IMR-90 (cell line): ENCODE data around the gene NDUFA6. TPM values are rescaled to one million over a fixed set of nuclear protein-coding genes. Genes with fewer than 3 reads are reported as not detected.

Experiments
- ATAC-seq: fragments of 200-7000 bp; cut with Tn5 transposase; 2 replicates; pipeline ENCODE4 v1.9.1; 2020; ENCODE audit warnings: low read depth, mild to moderate bottlenecking, moderate library complexity
- BruUV-seq: library from RNA; stranded (reverse); fragments of 400-500 nt; replicated peaks from 2 replicates; lab custom pipeline; 2021; lab: Mats Ljungman, UMichigan
- CTCF ChIA-PET: fragments of 300-600 bp; formaldehyde crosslinking; extraction: SDS; loops from one replicate; lab custom pipeline; 2021; ENCODE audit warnings: antibody characterized with exemption; lab: Yijun Ruan, JAX
- POLR2A ChIA-PET: fragments of 300-600 bp; sonication (Branson Sonifier 250); formaldehyde crosslinking; loops from one replicate; lab custom pipeline; 2022; ENCODE audit warnings: antibody characterized with exemption; ENCODE audit not compliant: unreplicated experiment; lab: Charles Lee
- DNase-seq: peaks from one replicate; pipeline ENCODE4 v3.0.0; 2013
- H2AFZ ChIP-seq: replicated peaks from 2 replicates; pipeline ENCODE3; 2013; ENCODE audit warnings: low read length, mild to moderate bottlenecking; ENCODE audit not compliant: poor library complexity
- H2AK5ac ChIP-seq: 2 replicates; pipeline ENCODE4 v1.6.1; 2013; ENCODE audit warnings: low read depth, low read length, inconsistent platforms
- H2AK9ac ChIP-seq: replicated peaks from 2 replicates; pipeline ENCODE3; 2013; ENCODE audit warnings: mild to moderate bottlenecking, low read depth, low read length, moderate library complexity; ENCODE audit not compliant: poor library complexity
- H2BK120ac ChIP-seq: 2 replicates; pipeline ENCODE4 v1.6.1; 2013; ENCODE audit warnings: low read depth, low read length, inconsistent platforms
- H2BK15ac ChIP-seq: 3 replicates; pipeline ENCODE4 v1.6.1; 2013; ENCODE audit warnings: low read depth, low read length, inconsistent platforms
- H2BK20ac ChIP-seq: 2 replicates; pipeline ENCODE4 v1.6.1; 2013; ENCODE audit warnings: low read depth, mild to moderate bottlenecking, inconsistent platforms, low read length, moderate library complexity
- H2BK5ac ChIP-seq: 2 replicates; pipeline ENCODE4 v1.6.1; 2013; ENCODE audit warnings: mild to moderate bottlenecking, low read depth, low read length, inconsistent platforms; ENCODE audit not compliant: poor library complexity, severe bottlenecking
- H3K14ac ChIP-seq: replicated peaks from 2 replicates; pipeline ENCODE4 v1.6.1; 2013; ENCODE audit warnings: low read depth, low read length, inconsistent platforms
- H3K18ac ChIP-seq: 2 replicates; pipeline ENCODE4 v1.6.1; 2013; ENCODE audit warnings: low read depth, low read length, control low read depth
- H3K23ac ChIP-seq: 2 replicates; pipeline ENCODE4 v1.6.1; 2013; ENCODE audit warnings: low read depth, low read length, inconsistent platforms
- H3K27ac ChIP-seq: 2 replicates; pipeline ENCODE4 v1.5.1; 2013; ENCODE audit warnings: mild to moderate bottlenecking, control low read depth, low read length; ENCODE audit not compliant: insufficient read depth
- H3K27me3 ChIP-seq: 2 replicates; pipeline ENCODE4 v1.6.1; 2013; ENCODE audit warnings: low read length; ENCODE audit not compliant: control insufficient read depth, insufficient read depth
- H3K36me3 ChIP-seq: 2 replicates; pipeline ENCODE4 v1.6.1; 2013; ENCODE audit warnings: low read length, mixed read lengths; ENCODE audit not compliant: control insufficient read depth, insufficient read depth
- H3K4ac ChIP-seq: 2 replicates; pipeline ENCODE4 v1.6.1; 2013; ENCODE audit warnings: low read depth, low read length, inconsistent platforms
- H3K4me1 ChIP-seq: 2 replicates; pipeline ENCODE4 v1.6.1; 2013; ENCODE audit warnings: low read length, mixed read lengths; ENCODE audit not compliant: control insufficient read depth, insufficient read depth
- H3K4me2 ChIP-seq: 2 replicates; pipeline ENCODE4 v1.6.1; 2013; ENCODE audit warnings: low read depth, mild to moderate bottlenecking, control low read depth, low read length, moderate library complexity
- H3K4me3 ChIP-seq: 2 replicates; pipeline ENCODE4 v1.5.1; 2013; ENCODE audit warnings: low read depth, mild to moderate bottlenecking, control low read depth, low read length, moderate library complexity; ENCODE audit not compliant: insufficient read depth
- H3K56ac ChIP-seq: 2 replicates; pipeline ENCODE4 v1.6.1; 2013; ENCODE audit warnings: low read length, inconsistent platforms; ENCODE audit not compliant: insufficient read depth; ENCODE audit errors: extremely low read depth
- H3K79me1 ChIP-seq, 2 experiments: 2 replicates each; pipeline ENCODE4 v1.6.1; 2013; ENCODE audit warnings: low read length in 2 of 2, inconsistent platforms in 1 of 2, low read depth in 1 of 2
- H3K9ac ChIP-seq: 2 replicates; pipeline ENCODE4 v1.6.1; 2013; ENCODE audit warnings: low read depth, low read length, control low read depth
- H3K9me1 ChIP-seq: 2 replicates; pipeline ENCODE4 v1.6.1; 2013; ENCODE audit warnings: low read length, inconsistent platforms; ENCODE audit not compliant: insufficient read depth
- H3K9me3 ChIP-seq: 2 replicates; pipeline ENCODE4 v1.6.1; 2013; ENCODE audit warnings: low read length; ENCODE audit not compliant: control insufficient read depth, insufficient read depth
- H4K20me1 ChIP-seq: 2 replicates; pipeline ENCODE4 v1.6.1; 2013; ENCODE audit warnings: low read length, inconsistent platforms; ENCODE audit not compliant: insufficient read depth
- H4K5ac ChIP-seq: 2 replicates; pipeline ENCODE4 v1.6.1; 2013; ENCODE audit warnings: mild to moderate bottlenecking, low read depth, low read length, control low read depth
- H4K8ac ChIP-seq, 2 experiments: 2 replicates each; pipeline ENCODE4 v1.6.1; 2013; ENCODE audit warnings: low read depth in 2 of 2, low read length in 2 of 2, control low read depth in 1 of 2, inconsistent platforms in 1 of 2
- H4K91ac ChIP-seq: 2 replicates; pipeline ENCODE4 v1.6.1; 2013; ENCODE audit warnings: low read depth, low read length, inconsistent platforms; ENCODE audit not compliant: insufficient read depth
- BHLHE40 ChIP-seq: fragments of 150-350 bp; IDR thresholded peaks from 2 replicates; pipeline ENCODE4 v1.6.1; 2016; ENCODE audit warnings: mild to moderate bottlenecking, low read depth, low read length
- CEBPB ChIP-seq: IDR thresholded peaks from 2 replicates; pipeline ENCODE4 v1.6.1; 2012; ENCODE audit warnings: low read depth, low read length, improper control_type of control experiment
- CHD1 ChIP-seq: IDR thresholded peaks from 2 replicates; pipeline ENCODE4 v1.6.1; 2012; ENCODE audit warnings: low read depth, low read length, improper control_type of control experiment
- CTCF ChIP-seq: conservative IDR thresholded peaks from 2 replicates; pipeline ENCODE4 v1.5.1; 2012; ENCODE audit warnings: mild to moderate bottlenecking, low read depth, low read length, improper control_type of control experiment
- ELK1 ChIP-seq: fragments of 150-350 bp; IDR thresholded peaks from 2 replicates; pipeline ENCODE4 v1.6.1; 2016; ENCODE audit warnings: low read depth, mild to moderate bottlenecking, low read length, moderate library complexity, borderline replicate concordance
- FOS ChIP-seq: fragments of 150-350 bp; IDR thresholded peaks from 2 replicates; pipeline ENCODE4 v1.6.1; 2016; ENCODE audit warnings: low read depth, low read length
- MAFK ChIP-seq: IDR thresholded peaks from 2 replicates; pipeline ENCODE4 v1.6.1; 2012; ENCODE audit warnings: low read depth, low read length, improper control_type of control experiment
- MAZ ChIP-seq: IDR thresholded peaks from 2 replicates; pipeline ENCODE4 v1.6.1; 2012; ENCODE audit warnings: low read depth, mild to moderate bottlenecking, low read length, improper control_type of control experiment, moderate library complexity, borderline replicate concordance
- MXI1 ChIP-seq: IDR thresholded peaks from 2 replicates; pipeline ENCODE4 v1.6.1; 2012; ENCODE audit warnings: low read depth, mild to moderate bottlenecking, low read length, moderate library complexity, borderline replicate concordance
- NFE2L2 ChIP-seq: fragments of 150-350 bp; IDR thresholded peaks from 2 replicates; pipeline ENCODE4 v1.6.1; 2016; ENCODE audit warnings: low read depth, mild to moderate bottlenecking, low read length
- POLR2A ChIP-seq: IDR thresholded peaks from 2 replicates; pipeline ENCODE4 v1.6.1; 2012; ENCODE audit warnings: mild to moderate bottlenecking, low read depth, low read length
- RAD21 ChIP-seq: IDR thresholded peaks from 2 replicates; pipeline ENCODE4 v1.6.1; 2012; ENCODE audit warnings: low read length, improper control_type of control experiment
- RCOR1 ChIP-seq: IDR thresholded peaks from 2 replicates; pipeline ENCODE4 v1.6.1; 2012; ENCODE audit warnings: mild to moderate bottlenecking, low read length, improper control_type of control experiment; ENCODE audit not compliant: insufficient replicate concordance
- RFX5 ChIP-seq: IDR thresholded peaks from 2 replicates; pipeline ENCODE4 v1.8.0; 2012; ENCODE audit warnings: low read depth, mild to moderate bottlenecking, low read length, moderate library complexity
- SMC3 ChIP-seq: fragments of 150-350 bp; IDR thresholded peaks from 2 replicates; pipeline ENCODE4 v1.6.1; 2016; ENCODE audit warnings: low read depth, mild to moderate bottlenecking, antibody characterized with exemption, low read length, moderate library complexity
- USF2 ChIP-seq: fragments of 150-350 bp; IDR thresholded peaks from 2 replicates; pipeline ENCODE4 v1.6.1; 2017; ENCODE audit warnings: mild to moderate bottlenecking, antibody characterized with exemption, low read length, low read depth
- WGBS, 2 experiments: methylation state at CpG; one replicate each; pipeline versions ENCODE4 v1.1.5 to v1.1.7; 2013; ENCODE audit warnings: missing lambda C conversion rate in 2 of 2; ENCODE audit not compliant: insufficient read length in 1 of 2; ENCODE audit errors: extremely low coverage in 2 of 2; 5-methylcytosine and 5-hydroxymethylcytosine counted together
- dilution Hi-C: fragments of 300-500 bp; cut with HindIII; formaldehyde crosslinking; loops from one replicate; pipeline ENCODE4 v1.14.3; 2018; ENCODE audit warnings: low sequenced_read_pairs; ENCODE audit not compliant: unreplicated experiment
- in situ Hi-C: fragments of 300-500 bp; cut with MboI; formaldehyde crosslinking; loops from 3 replicates; pipeline ENCODE4 v1.14.3; 2019; ENCODE audit warnings: low sequenced_read_pairs, inconsistent platforms, mixed read lengths
- intact Hi-C: fragments of 100-400 bp; cut with micrococcal nuclease; formaldehyde crosslinking; loops from 2 replicates; pipeline ENCODE4 v1.10.0; 2022
- polyA plus RNA-seq, 3 experiments: library from polyadenylated mRNA; depleted of rRNA; stranded (reverse); fragments of >200 nt; gene quantifications; 2 replicates each; pipeline ENCODE4 v1.2.3, GENCODE V29; 2012; ENCODE audit warnings: low replicate concordance in 1 of 3
- total RNA-seq: library from RNA; depleted of rRNA; stranded (reverse); fragments of >200 nt; gene quantifications from 2 replicates; pipeline ENCODE4 v1.2.3, GENCODE V29; 2012

Gene NDUFA6
- total and polyA plus RNA-seq, 2 of the 4 experiments (the other 2 are of a cell fraction), result 48.8 to 89.0 TPM

- Histone ChIP-seq H3K18ac (no peak overlapping the region), H3K36me3 (peaks cover 39% of the 10 kb centered on the region), H3K27ac (no peak overlapping the region), H3K4me1 (no peaks in the 10 kb centered on the region), H4K20me1 (no peaks in the 10 kb centered on the region), H3K9me3 (no peaks in the 10 kb centered on the region), H3K4ac (no peak overlapping the region), H4K91ac (no peak overlapping the region), H2BK15ac (no peak overlapping the region), H2BK20ac (no peak overlapping the region), H3K9me1 (0 out of 2 replicates have a peak, but pooled peaks cover 5% of the 10 kb centered on the region), H4K5ac (no peak overlapping the region), H3K23ac (no peak overlapping the region), H3K4me3 (no peak overlapping the region), H4K8ac (no peak overlapping the region), H2AK5ac (no peak overlapping the region), H2BK120ac (no peak overlapping the region), H2AFZ (no peak overlapping the region), H3K79me1 (peaks cover 0 to 13% of the 10 kb centered on the region in 2 experiments; a peak in 3 of 4 replicates), H3K4me2 (no peak overlapping the region), H3K56ac (no peak overlapping the region), H3K9ac (no peak overlapping the region), H3K14ac (no peak overlapping the region), H2AK9ac (no peak overlapping the region), H3K27me3 (no peaks in the 10 kb centered on the region), H2BK5ac (no peak overlapping the region)
- in situ Hi-C loops, result no loop called here
- dilution Hi-C loops, result no loop called here
- POLR2A ChIA-PET, result interaction anchor here (0.6 kb wide), 1 partner anchor 18 kb away, joined by 5 read pairs; no protein-coding TSS in a partner anchor
- CTCF ChIA-PET, result no interaction called here
- intact Hi-C loops, result no loop called here
- no TSS peak for BruUV-seq
- DNase-seq (no peak), ATAC-seq (no peak)
- TF ChIP-seq CTCF (no peak), CEBPB (no peak), CHD1 (no peak), RFX5 (no peak), NFE2L2 (no peak), RAD21 (no peak), BHLHE40 (no peak), USF2 (no peak), SMC3 (no peak), ELK1 (no peak), MXI1 (no peak), MAZ (no peak), RCOR1 (no peak), FOS (no peak), MAFK (no peak), POLR2A (no peak)
- WGBS, 2 experiments, result no CpG with 5 or more reads among the region's 1 CpG
Observed at GRCh38 chr22:42064629-42065028, 25.9 kb downstream of the NDUFA6 start.
